ENCODE results near the gene FAM76A.

FAM76A gene

GRCh38 chr1:27726173-27727044, 648 bp downstream of the FAM76A start:
- peak overlapping the region; percentile 82 to 92 for H3K27ac ChIP-seq
- TF ChIP-seq, protein P1, sequence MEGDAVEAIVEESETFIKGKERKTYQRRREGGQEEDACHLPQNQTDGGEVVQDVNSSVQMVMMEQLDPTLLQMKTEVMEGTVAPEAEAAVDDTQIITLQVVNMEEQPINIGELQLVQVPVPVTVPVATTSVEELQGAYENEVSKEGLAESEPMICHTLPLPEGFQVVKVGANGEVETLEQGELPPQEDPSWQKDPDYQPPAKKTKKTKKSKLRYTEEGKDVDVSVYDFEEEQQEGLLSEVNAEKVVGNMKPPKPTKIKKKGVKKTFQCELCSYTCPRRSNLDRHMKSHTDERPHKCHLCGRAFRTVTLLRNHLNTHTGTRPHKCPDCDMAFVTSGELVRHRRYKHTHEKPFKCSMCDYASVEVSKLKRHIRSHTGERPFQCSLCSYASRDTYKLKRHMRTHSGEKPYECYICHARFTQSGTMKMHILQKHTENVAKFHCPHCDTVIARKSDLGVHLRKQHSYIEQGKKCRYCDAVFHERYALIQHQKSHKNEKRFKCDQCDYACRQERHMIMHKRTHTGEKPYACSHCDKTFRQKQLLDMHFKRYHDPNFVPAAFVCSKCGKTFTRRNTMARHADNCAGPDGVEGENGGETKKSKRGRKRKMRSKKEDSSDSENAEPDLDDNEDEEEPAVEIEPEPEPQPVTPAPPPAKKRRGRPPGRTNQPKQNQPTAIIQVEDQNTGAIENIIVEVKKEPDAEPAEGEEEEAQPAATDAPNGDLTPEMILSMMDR (IDR thresholded peaks at IDR 0.05): no peak
- H3K4me3 ChIP-seq: peak overlapping the region; percentile 81
- DNase-seq (ENCODE audit: low spot score): peak; percentile 85

DNA sequence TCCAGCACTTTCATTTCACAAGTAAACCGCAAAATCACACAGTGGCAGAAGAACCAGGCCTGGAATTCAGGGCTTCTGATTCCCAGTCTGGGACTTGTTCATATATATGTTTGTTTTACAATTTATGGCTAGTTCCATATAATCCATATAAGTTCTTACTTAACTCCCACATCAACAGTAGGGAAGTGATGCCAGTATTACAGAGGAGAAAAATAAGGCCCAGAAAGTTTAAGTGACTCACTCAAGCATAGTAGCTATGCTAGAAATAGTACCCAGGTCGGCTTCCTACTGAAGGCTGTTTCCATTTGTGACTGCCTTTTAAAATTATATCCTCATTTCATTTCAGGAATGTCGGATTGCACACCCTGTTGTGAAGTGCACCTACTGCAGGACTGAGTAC, 1.4 kb downstream of the FAM76A start:
- DNase-seq (ENCODE audit: low spot score): no peak
- TF ChIP-seq, protein P1 (IDR thresholded peaks at IDR 0.05): no peak
- Histone ChIP-seq H3K27ac (peak overlapping the region in 1 of 2 donors; percentile 82), H3K4me3 (peak overlapping the region; percentile 81)

DNA sequence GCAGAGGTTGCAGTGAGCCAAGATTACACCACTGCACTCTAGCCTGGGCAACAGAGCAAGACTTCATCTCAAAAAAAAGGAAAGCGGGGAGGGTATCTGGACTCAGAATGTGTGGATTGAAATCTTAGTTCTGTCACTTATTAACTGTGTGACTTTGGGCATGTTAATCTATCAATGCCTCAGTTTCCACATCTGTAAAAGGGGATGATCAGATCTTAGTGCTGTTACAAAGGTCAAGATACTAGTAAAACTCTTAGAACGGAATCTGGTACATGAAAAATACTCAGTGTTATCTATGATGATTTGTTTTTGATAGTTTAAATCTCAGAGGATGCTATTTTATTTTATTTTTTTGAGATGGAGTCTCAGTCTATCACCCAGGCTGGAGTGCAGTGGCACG, 10.5 kb downstream of the FAM76A start:
- H3K4me3 ChIP-seq: no peak overlapping the region
- H3K27ac ChIP-seq: no peak overlapping the region
- TF ChIP-seq, protein P1 (IDR thresholded peaks at IDR 0.05): no peak
- no peak for DNase-seq (ENCODE audit: low spot score)

DNA sequence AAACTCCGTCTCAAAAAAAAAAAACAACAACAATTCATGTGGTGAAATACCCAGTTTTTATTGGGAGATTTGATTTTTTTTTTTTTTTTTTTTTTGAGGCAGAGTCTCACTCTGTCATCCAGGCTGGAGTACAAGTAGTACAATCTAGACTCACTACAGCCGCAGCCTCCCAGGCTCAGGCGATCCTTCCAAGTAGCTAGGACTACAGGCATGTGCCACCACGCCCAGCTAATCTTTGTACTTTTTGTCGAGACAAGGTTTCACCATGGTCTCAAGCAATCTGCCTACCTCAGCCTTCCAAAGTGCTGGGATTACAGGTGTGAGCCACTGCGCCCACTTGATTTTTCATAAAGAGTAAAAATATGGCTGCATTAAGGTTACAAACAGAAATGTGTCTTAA, 15.4 kb downstream of the FAM76A start:
- no peak for DNase-seq (ENCODE audit: low spot score)

GRCh38 chr1:27744556-27744955, 18.8 kb downstream of the FAM76A start:
- TF ChIP-seq, protein P1 (IDR thresholded peaks at IDR 0.05): no peak
- H3K27ac ChIP-seq: no peak overlapping the region
- no peak for DNase-seq (ENCODE audit: low spot score)
- no peak overlapping the region for H3K4me3 ChIP-seq

More for the DNA sequence above, 15.4 kb downstream of the FAM76A start:
- Histone ChIP-seq H3K27ac (no peak overlapping the region), H3K4me3 (no peak overlapping the region)
- TF ChIP-seq, protein P1 (IDR thresholded peaks at IDR 0.05): no peak

DNA sequence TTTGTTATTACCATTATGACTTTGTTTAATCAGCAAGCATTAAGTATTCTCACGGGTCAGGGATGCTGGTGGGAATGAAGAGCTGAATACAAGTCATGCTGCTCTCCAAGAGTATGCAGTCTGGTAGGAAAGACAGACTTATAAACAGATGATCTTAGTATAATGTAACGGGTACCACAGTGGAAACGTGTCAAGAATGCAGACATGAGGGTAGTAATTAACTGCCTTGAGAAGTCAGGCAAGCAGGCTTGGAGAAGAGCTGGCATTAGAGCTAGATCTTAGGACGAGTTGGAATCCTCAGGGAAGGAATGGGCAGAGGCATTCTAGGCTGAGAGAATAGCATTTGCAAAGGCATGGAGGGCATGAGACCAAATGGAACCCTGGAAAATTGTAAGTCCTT, 19.7 kb downstream of the FAM76A start:
- Histone ChIP-seq H3K27ac (no peak overlapping the region), H3K4me3 (no peak overlapping the region)
- DNase-seq (ENCODE audit: low spot score): no peak
- TF ChIP-seq, protein P1 (IDR thresholded peaks at IDR 0.05): no peak

DNA sequence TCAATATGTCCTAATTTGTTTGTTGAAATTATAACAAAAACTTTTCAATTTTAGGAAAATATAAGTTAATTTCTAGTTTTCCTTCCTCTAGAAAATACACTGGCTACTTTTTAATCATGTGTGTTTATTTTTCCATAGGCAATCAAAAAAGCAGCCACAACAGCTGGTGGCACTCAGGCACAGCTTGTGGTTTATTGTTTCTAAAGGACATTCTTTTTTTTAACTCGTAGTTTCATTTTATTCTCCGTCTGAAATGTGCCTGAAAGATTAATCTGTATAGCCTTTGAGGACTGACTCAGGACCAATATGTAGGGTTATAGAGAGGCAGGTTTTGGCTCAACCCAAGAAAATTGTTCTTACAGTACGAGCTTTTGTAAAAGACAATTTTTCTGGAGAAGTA, 26.6 kb downstream of the FAM76A start:
- H3K4me3 ChIP-seq: no peak overlapping the region
- peak overlapping the region in 1 of 2 donors; percentile 31 for H3K27ac ChIP-seq
- DNase-seq (ENCODE audit: low spot score): no peak
- TF ChIP-seq, protein P1 (IDR thresholded peaks at IDR 0.05): no peak
